Measurements from ENCODE around the gene RELN. TPM values are rescaled to one million over a fixed set of nuclear protein-coding genes. Genes with fewer than 3 reads are reported as not detected.

The RELN gene
- total and polyA plus RNA-seq, 2 of the 13 experiments (the other 11 are each of a cell fraction or from before 2014, with no cell fraction given) = 315 to 332 TPM

DNA sequence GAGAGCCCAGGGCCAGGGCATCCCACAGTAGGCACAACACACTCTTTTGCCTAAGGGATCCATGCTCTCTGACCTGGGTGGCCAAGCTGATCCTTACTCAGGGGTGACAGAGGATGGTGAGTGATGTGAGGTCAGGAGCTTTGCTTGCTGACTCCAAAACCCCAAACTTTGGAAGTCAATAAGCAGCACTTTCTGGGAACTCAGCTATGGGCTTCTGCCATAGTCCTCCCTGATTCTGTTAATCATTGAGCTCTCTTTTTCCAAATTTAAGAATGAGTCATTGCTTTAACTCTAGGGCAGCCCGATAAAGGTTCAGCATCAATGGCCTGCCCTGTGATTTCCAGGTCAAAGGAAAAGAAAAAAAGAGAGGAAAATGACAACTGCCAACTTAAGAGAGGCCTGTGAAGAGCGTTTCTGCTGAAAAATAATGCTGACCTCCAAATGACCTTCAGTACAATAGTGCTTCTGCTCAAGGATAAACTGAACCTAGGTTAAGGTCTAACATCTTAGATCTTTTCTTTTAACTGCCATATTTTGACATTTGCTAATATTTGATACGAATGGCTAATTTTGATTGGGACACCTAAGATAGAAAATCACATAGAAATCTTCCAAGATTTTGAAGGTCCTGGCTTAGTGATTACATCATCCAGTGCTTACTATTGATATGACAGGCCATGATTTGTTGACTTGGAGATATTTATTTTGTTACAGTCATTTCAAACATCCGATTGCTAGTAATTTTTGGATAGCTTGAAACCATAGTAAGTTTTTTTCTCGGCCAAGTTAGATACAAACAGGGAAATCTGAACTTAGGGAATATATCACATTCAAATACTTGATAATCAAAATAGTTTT lies 20.8 kb upstream of the RELN start (continued):
- TF ChIP-seq, protein P1, sequence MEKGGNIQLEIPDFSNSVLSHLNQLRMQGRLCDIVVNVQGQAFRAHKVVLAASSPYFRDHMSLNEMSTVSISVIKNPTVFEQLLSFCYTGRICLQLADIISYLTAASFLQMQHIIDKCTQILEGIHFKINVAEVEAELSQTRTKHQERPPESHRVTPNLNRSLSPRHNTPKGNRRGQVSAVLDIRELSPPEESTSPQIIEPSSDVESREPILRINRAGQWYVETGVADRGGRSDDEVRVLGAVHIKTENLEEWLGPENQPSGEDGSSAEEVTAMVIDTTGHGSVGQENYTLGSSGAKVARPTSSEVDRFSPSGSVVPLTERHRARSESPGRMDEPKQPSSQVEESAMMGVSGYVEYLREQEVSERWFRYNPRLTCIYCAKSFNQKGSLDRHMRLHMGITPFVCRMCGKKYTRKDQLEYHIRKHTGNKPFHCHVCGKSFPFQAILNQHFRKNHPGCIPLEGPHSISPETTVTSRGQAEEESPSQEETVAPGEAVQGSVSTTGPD (CRISPR knock-in tag; IDR thresholded peaks at IDR 0.05) = no peak
- TF ChIP-seq NRL (CRISPR knock-in tag; IDR thresholded peaks at IDR 0.05; ENCODE audit: borderline replicate concordance) = no peak
- no peak for TF ChIP-seq BORCS8-MEF2B (CRISPR knock-in tag; IDR thresholded peaks at IDR 0.05)
- no peak for TF ChIP-seq HMGA1 (CRISPR knock-in tag; conservative IDR thresholded peaks at IDR 0.05)
- TF ChIP-seq, protein P2, sequence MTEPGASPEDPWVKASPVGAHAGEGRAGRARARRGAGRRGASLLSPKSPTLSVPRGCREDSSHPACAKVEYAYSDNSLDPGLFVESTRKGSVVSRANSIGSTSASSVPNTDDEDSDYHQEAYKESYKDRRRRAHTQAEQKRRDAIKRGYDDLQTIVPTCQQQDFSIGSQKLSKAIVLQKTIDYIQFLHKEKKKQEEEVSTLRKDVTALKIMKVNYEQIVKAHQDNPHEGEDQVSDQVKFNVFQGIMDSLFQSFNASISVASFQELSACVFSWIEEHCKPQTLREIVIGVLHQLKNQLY (CRISPR knock-in tag; IDR thresholded peaks at IDR 0.05) = no peak; the same call in 1 of the 2 replicates
- TF ChIP-seq, protein P3, sequence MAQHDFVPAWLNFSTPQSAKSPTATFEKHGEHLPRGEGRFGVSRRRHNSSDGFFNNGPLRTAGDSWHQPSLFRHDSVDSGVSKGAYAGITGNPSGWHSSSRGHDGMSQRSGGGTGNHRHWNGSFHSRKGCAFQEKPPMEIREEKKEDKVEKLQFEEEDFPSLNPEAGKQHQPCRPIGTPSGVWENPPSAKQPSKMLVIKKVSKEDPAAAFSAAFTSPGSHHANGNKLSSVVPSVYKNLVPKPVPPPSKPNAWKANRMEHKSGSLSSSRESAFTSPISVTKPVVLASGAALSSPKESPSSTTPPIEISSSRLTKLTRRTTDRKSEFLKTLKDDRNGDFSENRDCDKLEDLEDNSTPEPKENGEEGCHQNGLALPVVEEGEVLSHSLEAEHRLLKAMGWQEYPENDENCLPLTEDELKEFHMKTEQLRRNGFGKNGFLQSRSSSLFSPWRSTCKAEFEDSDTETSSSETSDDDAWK (CRISPR knock-in tag; IDR thresholded peaks at IDR 0.05) = no peak
- TF ChIP-seq KLF11 (CRISPR knock-in tag; IDR thresholded peaks at IDR 0.05) = no peak
- no peak for TF ChIP-seq MTF1 (CRISPR knock-in tag; IDR thresholded peaks at IDR 0.05)
- TF ChIP-seq TEAD2 (CRISPR knock-in tag; IDR thresholded peaks at IDR 0.05) = no peak
- TF ChIP-seq AGO2 (optimal IDR thresholded peaks at IDR 0.05; ENCODE audit: low read depth, low read length) = no peak
- no peak for TF ChIP-seq ZKSCAN1 (IDR thresholded peaks at IDR 0.05; ENCODE audit: low read length)
- TF ChIP-seq ZNF614 (CRISPR knock-in tag; IDR thresholded peaks at IDR 0.05; ENCODE audit: borderline replicate concordance) = no peak; the same call in 1 of the 2 replicates
- TF ChIP-seq TEAD3 (CRISPR knock-in tag; optimal IDR thresholded peaks at IDR 0.05; ENCODE audit: borderline replicate concordance) = peak; percentile 50
- TF ChIP-seq, protein P4, sequence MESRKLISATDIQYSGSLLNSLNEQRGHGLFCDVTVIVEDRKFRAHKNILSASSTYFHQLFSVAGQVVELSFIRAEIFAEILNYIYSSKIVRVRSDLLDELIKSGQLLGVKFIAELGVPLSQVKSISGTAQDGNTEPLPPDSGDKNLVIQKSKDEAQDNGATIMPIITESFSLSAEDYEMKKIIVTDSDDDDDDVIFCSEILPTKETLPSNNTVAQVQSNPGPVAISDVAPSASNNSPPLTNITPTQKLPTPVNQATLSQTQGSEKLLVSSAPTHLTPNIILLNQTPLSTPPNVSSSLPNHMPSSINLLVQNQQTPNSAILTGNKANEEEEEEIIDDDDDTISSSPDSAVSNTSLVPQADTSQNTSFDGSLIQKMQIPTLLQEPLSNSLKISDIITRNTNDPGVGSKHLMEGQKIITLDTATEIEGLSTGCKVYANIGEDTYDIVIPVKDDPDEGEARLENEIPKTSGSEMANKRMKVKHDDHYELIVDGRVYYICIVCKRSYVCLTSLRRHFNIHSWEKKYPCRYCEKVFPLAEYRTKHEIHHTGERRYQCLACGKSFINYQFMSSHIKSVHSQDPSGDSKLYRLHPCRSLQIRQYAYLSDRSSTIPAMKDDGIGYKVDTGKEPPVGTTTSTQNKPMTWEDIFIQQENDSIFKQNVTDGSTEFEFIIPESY (CRISPR knock-in tag; IDR thresholded peaks at IDR 0.05) = no peak
- TF ChIP-seq U2AF1 (optimal IDR thresholded peaks at IDR 0.05; ENCODE audit: low read depth, low read length) = no peak
- peak; percentile 70 for TF ChIP-seq ATF7 (IDR thresholded peaks at IDR 0.05)
- no peak for TF ChIP-seq ATF7 (CRISPR knock-in tag; IDR thresholded peaks at IDR 0.05)
- TF ChIP-seq TOE1 (CRISPR knock-in tag; IDR thresholded peaks at IDR 0.05) = no peak
